HepG2 (cell line): ENCODE measurements around the gene DEFB131B. TPM values are rescaled to one million over a fixed set of nuclear protein-coding genes. Genes with fewer than 3 reads are reported as not detected.

Experiments used
- CCDC6 ChIP-seq: sonication (generic); formaldehyde crosslinking; IDR thresholded peaks from 2 replicates; pipeline ENCODE4 v1.8.1; 2022; ENCODE audit warnings: mild to moderate bottlenecking, missing genetic modification reagents, moderate library complexity
- CREB1 ChIP-seq, 2 experiments: fragments of 450-650 bp in 1 of 2; IDR thresholded peaks; 2 replicates each; pipeline ENCODE4 v1.6.1; 2016 to 2017; ENCODE audit warnings: control low read depth in 1 of 2, mild to moderate bottlenecking in 1 of 2, missing compliant biosample characterization in 1 of 2, missing genetic modification characterization in 1 of 2
- DNMT3B ChIP-seq: conservative IDR thresholded peaks from 2 replicates; pipeline ENCODE4 v1.6.1; 2016; ENCODE audit warnings: missing biosample characterization, control low read depth
- E2F1 ChIP-seq: sonication (generic); formaldehyde crosslinking; IDR thresholded peaks from 2 replicates; pipeline ENCODE4 v1.5.0; 2020; ENCODE audit warnings: missing genetic modification reagents
- GZF1 ChIP-seq: sonication (generic); formaldehyde crosslinking; IDR thresholded peaks from 2 replicates; pipeline ENCODE4 v1.5.1; 2020; ENCODE audit warnings: mild to moderate bottlenecking, missing genetic modification reagents
- HDAC1 ChIP-seq: sonication (generic); formaldehyde crosslinking; IDR thresholded peaks from 2 replicates; pipeline ENCODE4 v1.5.1; 2020; ENCODE audit warnings: mild to moderate bottlenecking, missing genetic modification reagents
- HMG20A ChIP-seq: IDR thresholded peaks from 2 replicates; pipeline ENCODE4 v1.6.1; 2016; ENCODE audit warnings: borderline replicate concordance
- KLF12 ChIP-seq: sonication (generic); formaldehyde crosslinking; IDR thresholded peaks from 2 replicates; pipeline ENCODE4 v1.4.0; 2020; ENCODE audit warnings: missing genetic modification reagents, borderline replicate concordance
- KLF9 ChIP-seq: IDR thresholded peaks from 2 replicates; pipeline ENCODE4 v1.6.1; 2016; ENCODE audit warnings: low read depth
- MLXIP ChIP-seq: sonication (generic); formaldehyde crosslinking; IDR thresholded peaks from 2 replicates; pipeline ENCODE4 v1.9.0; 2021; ENCODE audit warnings: missing genetic modification reagents, borderline replicate concordance
- MTERF4 ChIP-seq: sonication (generic); formaldehyde crosslinking; IDR thresholded peaks from 2 replicates; pipeline ENCODE4 v1.8.0; 2023; ENCODE audit warnings: mild to moderate bottlenecking, missing genetic modification reagents
- NFKB2 ChIP-seq: sonication (generic); formaldehyde crosslinking; IDR thresholded peaks from 2 replicates; pipeline ENCODE4 v1.4.0; 2020; ENCODE audit warnings: missing genetic modification reagents, borderline replicate concordance
- SMARCC2 ChIP-seq: fragments of 450-650 bp; IDR thresholded peaks from 2 replicates; pipeline ENCODE4 v1.6.1; 2017; ENCODE audit warnings: antibody characterized with exemption, mild to moderate bottlenecking
- TAF15 ChIP-seq: fragments of 200-400 bp; formaldehyde crosslinking; IDR thresholded peaks from one replicate; pipeline ENCODE4 v1.6.1; 2018; ENCODE audit warnings: mild to moderate bottlenecking, low read depth, low read length; ENCODE audit not compliant: poor library complexity, severe bottlenecking
- TCF7L2 ChIP-seq: IDR thresholded peaks from 2 replicates; pipeline ENCODE4 v1.6.1; 2011; ENCODE audit warnings: mild to moderate bottlenecking, low read depth, low read length, moderate library complexity
- TEAD2 ChIP-seq: sonication (generic); formaldehyde crosslinking; IDR thresholded peaks from 2 replicates; pipeline ENCODE4 v1.9.0; 2021; ENCODE audit warnings: missing genetic modification reagents
- ZNF33B ChIP-seq: sonication (generic); formaldehyde crosslinking; IDR thresholded peaks from 2 replicates; pipeline ENCODE4 v1.5.1; 2020; ENCODE audit warnings: mild to moderate bottlenecking, missing genetic modification reagents
- ZNF672 ChIP-seq: sonication (generic); formaldehyde crosslinking; IDR thresholded peaks from 2 replicates; pipeline ENCODE4 v1.8.1; 2022; ENCODE audit warnings: missing genetic modification reagents
- ZNF709 ChIP-seq: sonication (generic); formaldehyde crosslinking; IDR thresholded peaks from 2 replicates; pipeline ENCODE4 v1.5.0; 2020; ENCODE audit warnings: mild to moderate bottlenecking, missing genetic modification reagents
- ZNF792 ChIP-seq: IDR thresholded peaks from 2 replicates; pipeline ENCODE4 v1.6.1; 2016
- polyA plus RNA-seq, 8 experiments: library from polyadenylated mRNA; depleted of rRNA in 3 of 8; stranded (reverse) in 7 of 8; unstranded in 1 of 8; fragments of >200 nt; fragmentation: Illumina TruSeq in 4 of 8; extraction: Trizol in 4 of 8; gene quantifications; 2 replicates each; pipeline versions ENCODE4 v1.2.1 to v1.2.3, GENCODE V29; 2011 to 2016; ENCODE audit warnings: low read depth in 4 of 8, missing spikeins in 1 of 8, mixed read lengths in 1 of 8; ENCODE audit not compliant: insufficient read depth in 1 of 8
- total RNA-seq, 5 experiments: library from RNA; depleted of rRNA; stranded (reverse); fragments of >200 nt; fragmentation: Illumina TruSeq; extraction: Trizol; gene quantifications; 2 replicates each; pipeline ENCODE4 v1.2.3, GENCODE V29; 2016; ENCODE audit warnings: low read depth in 1 of 5
- TF ChIP-seq, protein P1 (sequence below): sonication (generic); formaldehyde crosslinking; IDR thresholded peaks from 2 replicates; pipeline ENCODE4 v1.5.1; 2020; ENCODE audit warnings: missing genetic modification reagents, mild to moderate bottlenecking, borderline replicate concordance
- TF ChIP-seq, protein P2 (sequence below): IDR thresholded peaks from 2 replicates; pipeline ENCODE4 v1.6.1; 2016; ENCODE audit warnings: control low read depth

Gene DEFB131B
- total and polyA plus RNA-seq, 2 of the 13 experiments (the other 11 are each of a cell fraction or from before 2014, with no cell fraction given), result not detected

GRCh38 chr11:71928737-71929443 lies 50.6 kb downstream of the DEFB131B start, which contains the start of gene RNF121 (continued):
- TF ChIP-seq ZNF672 (0 out of 2 replicates have a peak, but pooled peaks have one; percentile 14), MTERF4 (no peak), GZF1 (CRISPR knock-in tag) (no peak; the same call in 1 of the 2 replicates), ZNF792 (CRISPR knock-in tag) (peak; percentile 16; the same call in 1 of the 2 replicates), E2F1 (CRISPR knock-in tag) (no peak), KLF12 (no peak), TCF7L2 (no peak), DNMT3B (CRISPR knock-in tag) (no peak), SMARCC2 (no peak), TAF15 (peak; percentile 50), ZNF709 (CRISPR knock-in tag) (peak; percentile 86; the same call in 1 of the 2 replicates), TEAD2 (CRISPR knock-in tag) (no peak), CCDC6 (CRISPR knock-in tag) (no peak), ZNF33B (CRISPR knock-in tag) (0 out of 2 replicates have a peak, but pooled peaks have one; percentile 45), NFKB2 (CRISPR knock-in tag) (no peak), HDAC1 (peak; percentile 55), HMG20A (no peak), KLF9 (CRISPR knock-in tag) (no peak; the same call in 1 of the 2 replicates), CREB1 (IDR thresholded peaks at IDR 0.05) (no peak), CREB1 (CRISPR knock-in tag; IDR thresholded peaks at IDR 0.05) (peak; percentile 81), MLXIP (CRISPR knock-in tag) (no peak)
- TF ChIP-seq, protein P1, sequence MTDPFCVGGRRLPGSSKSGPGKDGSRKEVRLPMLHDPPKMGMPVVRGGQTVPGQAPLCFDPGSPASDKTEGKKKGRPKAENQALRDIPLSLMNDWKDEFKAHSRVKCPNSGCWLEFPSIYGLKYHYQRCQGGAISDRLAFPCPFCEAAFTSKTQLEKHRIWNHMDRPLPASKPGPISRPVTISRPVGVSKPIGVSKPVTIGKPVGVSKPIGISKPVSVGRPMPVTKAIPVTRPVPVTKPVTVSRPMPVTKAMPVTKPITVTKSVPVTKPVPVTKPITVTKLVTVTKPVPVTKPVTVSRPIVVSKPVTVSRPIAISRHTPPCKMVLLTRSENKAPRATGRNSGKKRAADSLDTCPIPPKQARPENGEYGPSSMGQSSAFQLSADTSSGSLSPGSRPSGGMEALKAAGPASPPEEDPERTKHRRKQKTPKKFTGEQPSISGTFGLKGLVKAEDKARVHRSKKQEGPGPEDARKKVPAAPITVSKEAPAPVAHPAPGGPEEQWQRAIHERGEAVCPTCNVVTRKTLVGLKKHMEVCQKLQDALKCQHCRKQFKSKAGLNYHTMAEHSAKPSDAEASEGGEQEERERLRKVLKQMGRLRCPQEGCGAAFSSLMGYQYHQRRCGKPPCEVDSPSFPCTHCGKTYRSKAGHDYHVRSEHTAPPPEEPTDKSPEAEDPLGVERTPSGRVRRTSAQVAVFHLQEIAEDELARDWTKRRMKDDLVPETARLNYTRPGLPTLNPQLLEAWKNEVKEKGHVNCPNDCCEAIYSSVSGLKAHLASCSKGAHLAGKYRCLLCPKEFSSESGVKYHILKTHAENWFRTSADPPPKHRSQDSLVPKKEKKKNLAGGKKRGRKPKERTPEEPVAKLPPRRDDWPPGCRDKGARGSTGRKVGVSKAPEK (CRISPR knock-in tag), result no peak
- TF ChIP-seq, protein P2, sequence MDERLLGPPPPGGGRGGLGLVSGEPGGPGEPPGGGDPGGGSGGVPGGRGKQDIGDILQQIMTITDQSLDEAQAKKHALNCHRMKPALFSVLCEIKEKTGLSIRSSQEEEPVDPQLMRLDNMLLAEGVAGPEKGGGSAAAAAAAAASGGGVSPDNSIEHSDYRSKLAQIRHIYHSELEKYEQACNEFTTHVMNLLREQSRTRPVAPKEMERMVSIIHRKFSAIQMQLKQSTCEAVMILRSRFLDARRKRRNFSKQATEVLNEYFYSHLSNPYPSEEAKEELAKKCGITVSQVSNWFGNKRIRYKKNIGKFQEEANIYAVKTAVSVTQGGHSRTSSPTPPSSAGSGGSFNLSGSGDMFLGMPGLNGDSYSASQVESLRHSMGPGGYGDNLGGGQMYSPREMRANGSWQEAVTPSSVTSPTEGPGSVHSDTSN (CRISPR knock-in tag), result no peak
